Astrocyte of the spinal cord (primary cell): ENCODE measurements around the gene TMEM219.

ENCODE experiments used
- DNase-seq: peaks from one replicate; pipeline ENCODE4 v3.0.0; 2011; ENCODE audit warnings: low read depth, low spot score
- H3K4me3 ChIP-seq: 2 replicates; pipeline ENCODE4 v1.5.1; 2011; ENCODE audit warnings: low read depth, mild to moderate bottlenecking, low read length, moderate library complexity
- in situ Hi-C: cut with HindIII; loops from 2 replicates; pipeline ENCODE4 v1.10.0; 2017; ENCODE audit warnings: low sequenced_read_pairs
- TF ChIP-seq, protein P1 (sequence below): IDR thresholded peaks from 2 replicates; pipeline ENCODE4 v1.5.1; 2012; ENCODE audit warnings: low read depth, mild to moderate bottlenecking, low read length, inconsistent platforms

The TMEM219 gene

DNA sequence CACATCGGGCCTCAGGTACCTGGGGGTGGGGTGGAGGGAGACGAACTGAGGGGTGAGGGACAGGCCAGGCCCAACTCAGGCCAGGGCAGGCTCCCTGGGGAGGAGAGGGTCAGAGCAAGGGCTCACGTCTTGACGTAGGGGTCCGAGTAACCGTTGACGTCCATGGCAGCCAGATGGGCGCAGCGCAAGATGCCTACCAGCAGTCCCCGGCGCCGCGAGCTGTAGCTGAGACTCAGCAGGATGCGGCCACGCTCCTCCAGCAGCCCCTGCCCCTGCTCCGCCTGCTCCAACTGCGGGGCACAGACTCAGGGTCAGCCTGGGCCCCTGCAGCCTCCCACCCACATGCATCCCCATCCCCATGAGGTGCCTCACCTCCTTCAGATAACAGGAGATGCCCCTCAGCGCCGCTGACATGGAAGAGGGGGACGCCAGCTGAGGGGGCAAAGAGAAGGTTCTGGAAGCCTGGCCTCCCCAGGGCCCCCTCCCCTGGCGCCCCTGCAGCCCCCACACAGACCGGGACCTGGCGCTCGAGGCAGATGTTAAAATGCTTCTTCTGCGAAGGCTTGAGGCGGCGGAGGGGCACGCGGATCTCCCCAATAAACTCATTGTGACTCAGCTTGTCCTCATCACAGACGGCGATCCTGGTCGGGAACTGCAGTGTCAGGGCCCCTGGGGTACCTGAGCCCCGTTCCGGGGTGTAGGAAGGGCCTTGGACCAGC is 44.9 kb downstream of the TMEM219 start:
- in situ Hi-C loops: no loop called here

DNA sequence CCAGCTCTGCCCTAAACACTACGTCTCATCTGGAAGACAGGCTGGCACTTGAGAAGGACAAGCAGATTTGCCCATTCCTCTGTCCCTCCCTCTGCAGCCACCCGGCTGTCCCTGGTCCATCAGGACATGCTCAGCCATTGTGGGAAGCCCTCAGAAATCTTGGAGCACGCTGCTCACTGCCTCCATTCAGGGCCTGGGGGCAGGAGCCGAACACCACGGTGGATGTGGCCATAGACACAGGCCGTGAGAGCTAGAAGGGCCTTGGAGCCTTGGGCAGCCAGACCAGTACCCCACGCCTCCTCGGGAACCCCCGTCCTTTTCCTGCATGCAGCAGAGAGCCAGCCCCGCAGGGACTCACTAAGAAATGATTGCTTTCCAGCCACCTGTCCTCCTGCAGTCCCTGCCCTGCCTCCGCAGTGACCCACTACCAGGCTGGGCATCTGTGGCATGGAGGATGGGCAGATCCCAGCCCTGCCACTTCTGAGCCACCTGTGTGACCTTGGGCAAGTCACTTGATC is 45.6 kb downstream of the TMEM219 start:
- H3K4me3 ChIP-seq: no peak overlapping the region
- TF ChIP-seq, protein P1, sequence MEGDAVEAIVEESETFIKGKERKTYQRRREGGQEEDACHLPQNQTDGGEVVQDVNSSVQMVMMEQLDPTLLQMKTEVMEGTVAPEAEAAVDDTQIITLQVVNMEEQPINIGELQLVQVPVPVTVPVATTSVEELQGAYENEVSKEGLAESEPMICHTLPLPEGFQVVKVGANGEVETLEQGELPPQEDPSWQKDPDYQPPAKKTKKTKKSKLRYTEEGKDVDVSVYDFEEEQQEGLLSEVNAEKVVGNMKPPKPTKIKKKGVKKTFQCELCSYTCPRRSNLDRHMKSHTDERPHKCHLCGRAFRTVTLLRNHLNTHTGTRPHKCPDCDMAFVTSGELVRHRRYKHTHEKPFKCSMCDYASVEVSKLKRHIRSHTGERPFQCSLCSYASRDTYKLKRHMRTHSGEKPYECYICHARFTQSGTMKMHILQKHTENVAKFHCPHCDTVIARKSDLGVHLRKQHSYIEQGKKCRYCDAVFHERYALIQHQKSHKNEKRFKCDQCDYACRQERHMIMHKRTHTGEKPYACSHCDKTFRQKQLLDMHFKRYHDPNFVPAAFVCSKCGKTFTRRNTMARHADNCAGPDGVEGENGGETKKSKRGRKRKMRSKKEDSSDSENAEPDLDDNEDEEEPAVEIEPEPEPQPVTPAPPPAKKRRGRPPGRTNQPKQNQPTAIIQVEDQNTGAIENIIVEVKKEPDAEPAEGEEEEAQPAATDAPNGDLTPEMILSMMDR: no peak
- in situ Hi-C loops: no loop called here
- no peak for DNase-seq

More for the DNA sequence above, 44.9 kb downstream of the TMEM219 start:
- no peak for DNase-seq
- TF ChIP-seq, protein P1: no peak
- no peak overlapping the region for H3K4me3 ChIP-seq

DNA sequence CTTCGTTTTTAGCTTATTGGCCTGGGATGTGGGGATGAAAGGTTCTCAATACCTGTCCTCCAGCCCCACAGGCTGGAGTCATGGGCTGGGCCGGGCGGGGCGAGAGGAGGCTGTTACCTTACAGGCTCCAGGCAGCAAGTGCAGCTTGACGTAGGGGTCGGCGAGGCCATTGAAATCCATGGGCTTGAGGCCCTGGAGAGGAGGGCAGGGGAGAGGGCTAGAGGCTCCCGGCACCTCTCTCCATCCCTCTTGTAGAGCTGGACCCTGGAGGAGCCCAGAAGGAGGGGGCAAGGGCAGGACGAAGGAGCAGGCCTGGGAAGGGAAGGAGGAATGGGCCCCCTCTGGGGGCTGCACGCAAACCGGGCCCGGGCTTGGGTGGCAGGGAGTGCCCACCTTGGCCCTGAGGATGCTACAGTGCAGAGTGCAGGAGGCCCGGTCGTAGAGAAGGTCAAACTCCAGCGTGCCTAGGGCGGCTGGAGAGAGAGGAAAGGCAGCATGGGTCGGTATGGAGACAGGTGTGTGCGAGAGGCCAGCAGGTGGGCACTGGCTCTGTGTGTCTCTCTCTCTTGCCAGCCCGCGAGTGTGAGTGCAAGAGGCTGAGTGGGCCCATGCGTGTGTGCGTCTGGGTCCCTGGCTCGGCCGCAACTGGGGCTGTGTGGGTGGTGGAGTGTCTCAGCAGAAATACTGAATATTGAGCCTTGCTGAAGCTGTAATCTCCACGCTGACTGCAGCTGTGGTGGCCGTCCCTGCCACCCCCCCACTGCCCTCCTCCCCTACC is 47.4 kb downstream of the TMEM219 start:
- no peak for DNase-seq
- in situ Hi-C loops: no loop called here
- no peak overlapping the region for H3K4me3 ChIP-seq
- TF ChIP-seq, protein P1: no peak

DNA sequence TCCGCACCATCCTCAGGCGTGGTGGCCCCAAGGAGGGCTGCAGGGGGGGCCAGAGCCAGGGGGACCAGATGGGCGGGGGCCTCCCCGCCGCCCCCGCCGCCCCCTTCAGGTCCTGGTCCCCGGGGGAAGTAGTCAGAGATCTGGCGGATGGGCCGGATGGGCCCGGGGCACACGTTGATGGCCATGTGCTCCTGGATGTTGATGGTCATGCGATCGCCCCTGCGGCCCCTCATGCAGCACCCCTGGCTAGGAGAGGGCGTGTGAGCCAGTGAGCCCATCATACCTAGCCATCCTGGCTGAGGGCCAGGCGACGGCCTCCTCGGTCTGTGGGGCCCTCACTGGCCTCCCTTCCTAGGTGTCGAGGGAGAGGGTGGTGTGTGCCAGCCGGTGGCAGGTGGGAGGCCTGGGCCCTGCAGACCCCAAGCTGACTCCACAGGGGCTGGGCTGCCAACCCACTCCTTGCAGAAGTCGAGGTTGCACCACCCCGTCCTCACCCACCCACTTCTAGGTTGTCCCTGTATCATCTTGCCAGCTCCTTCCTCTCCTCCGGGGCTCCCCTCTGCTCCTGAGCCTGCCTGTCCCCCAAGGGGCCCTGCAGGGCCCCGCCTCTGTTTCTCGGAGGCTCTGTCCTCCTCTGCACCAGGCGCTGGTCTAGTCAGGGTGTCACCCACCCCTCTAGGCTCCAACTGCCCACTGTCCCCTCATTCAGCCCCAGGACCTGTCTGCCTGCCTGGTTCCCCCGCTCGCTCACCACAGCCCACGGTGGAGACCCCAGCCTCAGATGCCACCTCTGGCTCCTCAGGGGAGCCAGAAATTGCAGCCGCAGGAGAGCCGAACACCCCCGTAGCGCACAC is 48.3 kb downstream of the TMEM219 start:
- no peak for DNase-seq
- TF ChIP-seq, protein P1: no peak
- H3K4me3 ChIP-seq: no peak overlapping the region
- in situ Hi-C loops: no loop called here

DNA sequence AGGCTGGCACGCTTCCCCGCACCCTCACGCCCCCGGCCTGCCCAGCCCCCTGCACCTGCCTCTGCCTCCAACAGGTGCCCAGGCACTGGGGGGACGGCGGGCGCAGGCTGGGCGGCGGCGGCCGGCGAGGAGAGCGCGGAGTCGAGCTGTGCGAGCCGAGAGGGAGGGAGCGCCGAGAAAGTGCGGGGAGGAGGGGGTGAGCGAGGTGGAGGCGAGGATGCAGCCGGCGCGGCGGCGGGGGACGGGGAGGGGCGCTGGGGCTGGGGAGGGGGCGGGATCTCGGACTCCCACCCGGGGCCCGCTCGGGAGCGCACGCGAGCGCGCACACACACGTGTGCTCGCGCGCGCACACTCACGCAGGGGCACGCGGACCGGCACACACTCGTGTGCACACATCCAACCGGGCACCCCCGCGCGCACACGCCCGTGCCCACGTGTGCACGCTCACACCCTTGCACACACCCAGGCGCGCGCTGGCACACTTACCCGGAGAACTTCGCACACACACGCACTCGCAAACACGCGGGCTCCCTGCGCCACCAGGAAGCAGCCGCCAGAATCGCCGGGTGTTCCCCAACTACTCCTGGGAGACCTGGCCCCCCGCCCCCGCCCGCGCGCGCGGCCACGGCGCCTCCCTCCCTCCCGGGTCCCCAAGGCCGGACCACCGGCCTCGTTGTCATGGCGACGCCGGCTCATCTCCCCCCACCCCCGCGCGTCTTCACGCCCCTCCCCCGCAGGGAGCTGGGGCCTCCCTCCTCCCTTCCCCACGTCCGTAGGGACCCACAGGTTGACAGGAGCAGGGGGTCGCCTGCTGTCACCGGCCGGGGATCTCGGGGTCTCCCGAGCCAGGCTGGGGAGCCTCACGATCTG is 49.2 kb downstream of the TMEM219 start, which contains the start of gene DOC2A:
DOC2A (minus strand) TSS at position 184 of the 870 bp plus-strand sequence. CDS start 805 bp downstream, outside the sequence.
- peak within 1 kb of the TSS; percentile 23 for H3K4me3 ChIP-seq
- no peak for DNase-seq
- in situ Hi-C loops: no loop called here
- TF ChIP-seq, protein P1: no peak
